ENCODE data around the gene MED31.

- TF ChIP-seq CTCF (IDR thresholded peaks at IDR 0.05) (peak in 1 of 6 experiments; percentile 15), POLR2A (IDR thresholded peaks at IDR 0.05) (no peak)
These were observed 581 bp upstream of the MED31 start for GRCh38 chr17:6651919-6652452.

All from adrenal gland (tissue), 5 donors.